ENCODE results near the gene PIP5K1A. TPM values are rescaled to one million over a fixed set of nuclear protein-coding genes. Genes with fewer than 3 reads are reported as not detected.
"Not testable (repeated sequence)": the region's sequence is repeated elsewhere in the genome, so short reads cannot be mapped to it uniquely, and the experiment has no call there.

The PIP5K1A gene
- total RNA-seq, 2 donors from 2014 or later = 93.8 to 116 TPM

GRCh38 chr1:151175041-151175741, 23.2 kb upstream of the PIP5K1A start:
- H3K27ac Mint-ChIP-seq = no peak overlapping the region
- H3K4me1 Mint-ChIP-seq (ENCODE audit: low read depth in 2 of 2) = no peaks in the 10 kb centered on the region
- no peaks in the 10 kb centered on the region for H3K9me3 Mint-ChIP-seq
- ATAC-seq = no peak
- no peak for DNase-seq (ENCODE audit: low spot score)
- peaks cover 24% of the 10 kb centered on the region for H3K36me3 Mint-ChIP-seq
- H3K27me3 Mint-ChIP-seq = no peaks in the 10 kb centered on the region
- no peak overlapping the region for H3K4me3 Mint-ChIP-seq

DNA sequence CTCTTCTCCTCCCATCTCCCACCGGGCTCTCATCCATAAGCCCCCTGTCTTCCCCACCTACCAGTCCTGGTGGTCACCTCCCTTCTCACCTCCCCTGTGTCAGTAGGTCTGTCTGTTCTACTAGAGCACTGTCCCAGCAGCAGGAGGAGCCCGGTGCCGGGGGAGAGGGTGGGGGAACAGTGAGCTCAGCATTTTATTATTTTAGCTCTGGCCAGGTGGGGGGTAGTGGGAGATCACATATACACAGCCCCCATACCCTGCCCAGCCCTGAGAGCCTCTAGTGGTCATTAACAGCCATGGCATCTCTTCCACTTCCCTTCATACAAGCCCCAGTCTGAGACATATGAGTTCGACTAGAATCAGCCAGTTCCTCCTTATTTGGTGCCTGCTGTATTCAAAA, 22.5 kb upstream of the PIP5K1A start, which contains the start of gene TMOD4:
TSS of gene TMOD4 (minus strand) at position 119 of the 400 bp plus-strand sequence. CDS start 1,106 bp downstream, outside the sequence.
- ATAC-seq (peak; percentile 39 to 50), DNase-seq (ENCODE audit: low spot score) (no peak)
- no peak within 1 kb of the TSS for H3K27ac Mint-ChIP-seq
- H3K36me3 Mint-ChIP-seq = peaks cover 30% of the 10 kb centered on the region
- H3K4me3 Mint-ChIP-seq = no peak within 1 kb of the TSS
- no peaks in the 10 kb centered on the region for H3K27me3 Mint-ChIP-seq
- H3K9me3 Mint-ChIP-seq = no peaks in the 10 kb centered on the region
- H3K4me1 Mint-ChIP-seq (ENCODE audit: low read depth in 2 of 2) = no peaks in the 10 kb centered on the region

- DNase-seq (ENCODE audit: low spot score) (no peak), ATAC-seq (no peak)
- Mint-ChIP-seq H3K4me1 (ENCODE audit: low read depth in 2 of 2) (no peaks in the 10 kb centered on the region), H3K9me3 (no peaks in the 10 kb centered on the region), H3K27ac (no peak overlapping the region), H3K4me3 (no peak overlapping the region), H3K27me3 (no peaks in the 10 kb centered on the region), H3K36me3 (peaks cover 37% of the 10 kb centered on the region)
Observed at GRCh38 chr1:151176514-151177045, 21.8 kb upstream of the PIP5K1A start.

DNA sequence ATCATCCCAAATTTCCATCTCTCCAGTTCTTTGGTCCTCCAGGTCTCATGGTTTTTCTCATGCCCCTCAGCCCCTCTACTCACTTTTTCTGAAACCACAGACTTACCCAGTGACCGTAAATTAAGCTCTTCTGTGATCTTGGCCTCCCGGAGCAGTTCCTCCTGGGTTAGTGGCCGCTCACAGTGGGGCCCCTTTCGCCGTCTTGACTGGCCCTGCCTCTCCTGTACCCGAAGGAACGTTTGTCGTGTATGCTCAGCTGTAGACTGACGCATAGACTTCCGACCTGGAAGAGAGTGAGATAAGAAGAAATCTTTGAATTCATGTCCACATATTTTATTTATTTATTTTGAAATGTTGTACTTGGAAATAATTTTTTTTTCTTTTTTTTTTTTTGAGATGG, 14.1 kb upstream of the PIP5K1A start:
- no peaks in the 10 kb centered on the region for H3K9me3 Mint-ChIP-seq
- DNase-seq (ENCODE audit: low spot score) (no peak), ATAC-seq (no peak)
- H3K27me3 Mint-ChIP-seq = no peaks in the 10 kb centered on the region
- peaks cover 34% of the 10 kb centered on the region for H3K36me3 Mint-ChIP-seq
- H3K27ac Mint-ChIP-seq = peak overlapping the region in 1 of 2 donors; percentile 2
- H3K4me1 Mint-ChIP-seq (ENCODE audit: low read depth in 2 of 2) = peaks cover 17 to 18% of the 10 kb centered on the region in 2 donors
- no peak overlapping the region for H3K4me3 Mint-ChIP-seq

DNA sequence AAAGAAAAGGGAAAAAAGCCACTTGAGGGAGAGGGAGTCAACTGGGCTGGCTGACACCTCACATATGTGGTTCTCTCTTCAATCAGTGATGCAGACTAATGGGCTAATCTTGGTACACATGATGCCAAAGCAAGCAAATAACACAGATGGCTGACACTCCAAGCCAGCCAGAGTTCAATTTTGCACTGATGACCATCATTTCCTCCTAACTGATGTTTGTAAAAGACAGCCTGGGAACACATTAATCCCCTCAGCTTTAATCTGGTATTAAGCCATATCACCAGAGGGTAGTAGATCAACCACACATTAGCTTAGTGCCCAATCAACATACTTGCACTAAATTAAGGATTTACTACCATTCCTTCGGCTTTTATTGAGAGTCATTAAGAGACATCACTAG, 11.1 kb upstream of the PIP5K1A start:
- Mint-ChIP-seq H3K9me3 (no peaks in the 10 kb centered on the region), H3K4me1 (ENCODE audit: low read depth in 2 of 2) (peaks cover 30 to 34% of the 10 kb centered on the region in 2 donors), H3K27ac (no peak overlapping the region), H3K4me3 (no peak overlapping the region), H3K36me3 (peaks cover 15% of the 10 kb centered on the region), H3K27me3 (no peaks in the 10 kb centered on the region)
- ATAC-seq (no peak), DNase-seq (ENCODE audit: low spot score) (no peak)

GRCh38 chr1:151188667-151189066, 9.7 kb upstream of the PIP5K1A start:
- not testable (repeated sequence) for H3K36me3 Mint-ChIP-seq; H3K27me3 Mint-ChIP-seq; ATAC-seq; DNase-seq (ENCODE audit: low spot score); H3K9me3 Mint-ChIP-seq
- Mint-ChIP-seq H3K27ac (peak overlapping the region; percentile 100), H3K4me3 (peak overlapping the region; percentile 100), H3K4me1 (ENCODE audit: low read depth in 2 of 2) (peaks cover 30 to 34% of the 10 kb centered on the region in 2 donors)

DNA sequence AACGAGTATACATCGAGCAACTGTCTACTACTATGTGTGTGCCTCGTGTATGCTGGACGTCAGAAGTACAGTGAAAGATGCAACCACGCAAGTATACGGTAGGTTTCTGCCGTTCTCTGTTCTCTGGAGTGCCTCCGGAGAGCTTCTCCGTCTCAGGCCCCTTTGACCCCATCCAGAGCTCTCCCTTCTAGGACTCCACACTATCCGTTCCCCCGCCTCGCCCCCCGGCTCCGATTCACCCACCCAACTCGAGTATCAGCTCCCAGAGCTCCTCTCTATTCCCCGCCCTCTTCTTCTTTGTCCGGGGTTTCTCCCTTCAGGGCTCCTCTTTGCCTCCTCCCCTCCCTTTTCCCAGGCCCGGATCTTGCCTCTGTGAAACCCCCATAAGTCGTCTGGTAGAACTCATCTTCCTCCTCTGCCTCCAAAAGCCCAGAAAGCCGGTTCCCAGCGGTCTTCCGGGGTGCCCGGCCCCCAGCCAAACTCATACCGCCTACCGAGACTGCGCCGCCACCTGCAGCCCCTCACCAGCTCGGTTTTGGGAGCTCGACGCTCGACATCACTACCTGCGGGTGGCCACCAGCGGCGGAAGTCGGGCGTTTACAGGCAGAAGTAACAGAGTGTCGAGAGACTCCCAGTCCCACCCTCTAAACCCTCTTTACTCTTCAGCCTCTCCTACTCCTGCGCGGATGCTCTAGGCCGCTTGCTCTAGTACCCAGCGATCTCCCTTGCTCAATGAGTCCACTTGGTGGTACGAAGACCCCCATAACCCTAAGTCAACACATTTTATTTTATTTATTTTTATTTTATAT, 8.5 kb upstream of the PIP5K1A start, which contains the start of gene VPS72:
TSS of gene VPS72 (minus strand) at position 561 of the 809 bp plus-strand sequence. CDS start at position 485, 76 bp downstream.
- DNase-seq (ENCODE audit: low spot score) (peak; percentile 91), ATAC-seq (peak; percentile 98 to 99)
- Mint-ChIP-seq H3K4me3 (peak within 1 kb of the TSS; percentile 100), H3K4me1 (ENCODE audit: low read depth in 2 of 2) (peaks cover 30 to 34% of the 10 kb centered on the region in 2 donors), H3K27me3 (peaks cover 0 to 3% of the 10 kb centered on the region in 2 donors), H3K9me3 (no peaks in the 10 kb centered on the region), H3K36me3 (no peaks in the 10 kb centered on the region), H3K27ac (peak within 1 kb of the TSS; percentile 100)

DNA sequence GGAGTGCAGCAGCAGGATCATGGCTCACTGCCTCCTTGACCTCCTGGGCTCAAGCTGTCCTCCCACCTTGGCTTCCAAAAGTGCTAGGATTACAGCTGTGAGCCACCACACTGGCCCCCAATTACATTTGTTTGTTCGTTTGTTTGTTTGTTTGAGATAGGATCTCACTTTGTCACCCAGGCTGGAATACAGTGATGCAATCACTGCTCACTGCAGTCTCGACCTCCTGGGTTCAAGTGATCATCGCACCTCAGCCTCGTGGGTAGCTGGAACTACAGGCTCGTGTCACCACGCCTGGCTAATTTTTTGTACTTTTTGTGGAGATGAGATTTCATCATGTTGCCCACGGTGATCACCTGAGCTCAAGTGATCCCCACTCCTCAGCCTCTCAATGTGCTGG, 6.3 kb upstream of the PIP5K1A start:
- ATAC-seq (no peak), DNase-seq (ENCODE audit: low spot score) (no peak)
- Mint-ChIP-seq H3K27me3 (peaks cover 0 to 3% of the 10 kb centered on the region in 2 donors), H3K36me3 (no peaks in the 10 kb centered on the region), H3K27ac (no peak overlapping the region), H3K4me1 (ENCODE audit: low read depth in 2 of 2) (peaks cover 30 to 33% of the 10 kb centered on the region in 2 donors), H3K9me3 (no peaks in the 10 kb centered on the region), H3K4me3 (no peak overlapping the region)

GRCh38 chr1:151193304-151193703, 5.0 kb upstream of the PIP5K1A start:
- Mint-ChIP-seq H3K9me3 (no peaks in the 10 kb centered on the region), H3K27me3 (peaks cover 0 to 3% of the 10 kb centered on the region in 2 donors)
- no peak for ATAC-seq

DNA sequence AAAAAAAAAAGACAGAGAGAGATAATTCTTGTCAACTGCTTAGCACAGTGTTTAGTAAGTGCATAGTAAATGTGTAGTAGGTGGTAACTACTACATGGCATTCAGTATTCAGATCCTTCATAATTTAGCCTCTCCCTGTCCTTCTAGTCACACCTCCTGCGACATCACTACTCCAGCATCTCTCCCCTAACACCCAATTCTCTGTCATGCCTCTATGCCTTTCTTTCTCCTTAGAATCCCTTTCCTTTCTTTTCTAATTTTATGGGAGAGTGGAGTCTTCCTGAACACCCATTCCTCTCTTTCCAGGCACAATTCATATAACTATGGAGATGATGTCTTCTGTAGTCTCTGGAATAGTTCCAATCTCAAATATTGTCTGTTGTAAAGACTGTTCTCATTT, 4.5 kb upstream of the PIP5K1A start:
- Mint-ChIP-seq H3K4me1 (ENCODE audit: low read depth in 2 of 2) (peaks cover 29 to 34% of the 10 kb centered on the region in 2 donors), H3K36me3 (peaks cover 1% of the 10 kb centered on the region), H3K27ac (no peak overlapping the region), H3K27me3 (peaks cover 0 to 3% of the 10 kb centered on the region in 2 donors), H3K4me3 (no peak overlapping the region), H3K9me3 (no peaks in the 10 kb centered on the region)
- no peak for ATAC-seq
- no peak for DNase-seq (ENCODE audit: low spot score)

More at GRCh38 chr1:151193304-151193703, 5.0 kb upstream of the PIP5K1A start:
- DNase-seq (ENCODE audit: low spot score) = no peak
- Mint-ChIP-seq H3K4me1 (ENCODE audit: low read depth in 2 of 2) (peaks cover 30 to 36% of the 10 kb centered on the region in 2 donors), H3K27ac (no peak overlapping the region), H3K36me3 (no peaks in the 10 kb centered on the region), H3K4me3 (no peak overlapping the region)

DNA sequence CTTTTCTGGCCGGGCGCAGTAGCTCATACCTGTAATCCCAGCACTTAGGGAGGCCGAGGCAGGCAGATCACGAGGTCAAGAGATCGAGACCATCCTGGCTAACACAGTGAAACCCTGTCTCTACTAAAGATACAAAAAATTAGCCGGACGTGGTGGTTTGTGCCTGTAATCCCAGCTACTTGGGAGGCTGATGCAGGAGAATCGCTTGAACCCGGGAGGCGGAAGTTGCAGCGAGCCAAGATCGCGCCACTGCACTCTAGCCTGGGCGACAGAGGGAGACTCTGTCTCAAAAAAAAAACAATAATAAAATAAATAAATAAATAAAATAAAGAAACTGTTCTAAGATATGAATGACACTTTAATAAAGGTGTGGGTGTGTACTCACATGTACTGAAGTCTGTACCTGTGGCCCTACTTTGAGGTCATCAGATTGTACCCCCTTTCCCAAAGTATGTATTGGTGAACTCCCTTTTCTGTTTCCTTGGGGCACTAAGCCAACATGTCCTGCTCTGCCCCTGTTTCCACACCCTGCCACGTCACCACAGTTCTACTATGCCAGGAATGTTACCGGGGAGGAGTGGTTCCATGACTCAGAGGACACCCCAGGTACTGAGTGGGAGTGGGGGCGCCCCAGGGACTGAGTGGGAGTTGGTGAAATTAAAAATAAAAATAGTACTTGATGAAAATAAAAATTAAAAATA, 3.3 kb upstream of the PIP5K1A start:
- H3K27me3 Mint-ChIP-seq; H3K4me3 Mint-ChIP-seq; DNase-seq (ENCODE audit: low spot score); H3K9me3 Mint-ChIP-seq; ATAC-seq; H3K27ac Mint-ChIP-seq: not testable (repeated sequence)
- H3K4me1 Mint-ChIP-seq (ENCODE audit: low read depth in 2 of 2) = peaks cover 32 to 36% of the 10 kb centered on the region in 2 donors
- H3K36me3 Mint-ChIP-seq = peaks cover 11% of the 10 kb centered on the region

- no peak for ATAC-seq
- Mint-ChIP-seq H3K4me1 (ENCODE audit: low read depth in 2 of 2) (peaks cover 29 to 31% of the 10 kb centered on the region in 2 donors), H3K9me3 (no peaks in the 10 kb centered on the region), H3K27me3 (peaks cover 0 to 3% of the 10 kb centered on the region in 2 donors), H3K4me3 (peak overlapping the region; percentile 53), H3K36me3 (peaks cover 11% of the 10 kb centered on the region), H3K27ac (no peak overlapping the region)
- no peak for DNase-seq (ENCODE audit: low spot score)
Observed at GRCh38 chr1:151196292-151196800, 2.0 kb upstream of the PIP5K1A start.

GRCh38 chr1:151197863-151198253, 494 bp upstream of the PIP5K1A start:
- DNase-seq (ENCODE audit: low spot score) (no peak), ATAC-seq (no peak)
- H3K27me3 Mint-ChIP-seq = peaks cover 0 to 3% of the 10 kb centered on the region in 2 donors
- H3K4me1 Mint-ChIP-seq (ENCODE audit: low read depth in 2 of 2) = peaks cover 29 to 31% of the 10 kb centered on the region in 2 donors
- H3K9me3 Mint-ChIP-seq = no peaks in the 10 kb centered on the region
- peaks cover 11% of the 10 kb centered on the region for H3K36me3 Mint-ChIP-seq
- H3K4me3 Mint-ChIP-seq = peak overlapping the region; percentile 100
- H3K27ac Mint-ChIP-seq = peak overlapping the region; percentile 93 to 99
